ENCODE measurements around the gene LRRC71.

The LRRC71 gene

DNA sequence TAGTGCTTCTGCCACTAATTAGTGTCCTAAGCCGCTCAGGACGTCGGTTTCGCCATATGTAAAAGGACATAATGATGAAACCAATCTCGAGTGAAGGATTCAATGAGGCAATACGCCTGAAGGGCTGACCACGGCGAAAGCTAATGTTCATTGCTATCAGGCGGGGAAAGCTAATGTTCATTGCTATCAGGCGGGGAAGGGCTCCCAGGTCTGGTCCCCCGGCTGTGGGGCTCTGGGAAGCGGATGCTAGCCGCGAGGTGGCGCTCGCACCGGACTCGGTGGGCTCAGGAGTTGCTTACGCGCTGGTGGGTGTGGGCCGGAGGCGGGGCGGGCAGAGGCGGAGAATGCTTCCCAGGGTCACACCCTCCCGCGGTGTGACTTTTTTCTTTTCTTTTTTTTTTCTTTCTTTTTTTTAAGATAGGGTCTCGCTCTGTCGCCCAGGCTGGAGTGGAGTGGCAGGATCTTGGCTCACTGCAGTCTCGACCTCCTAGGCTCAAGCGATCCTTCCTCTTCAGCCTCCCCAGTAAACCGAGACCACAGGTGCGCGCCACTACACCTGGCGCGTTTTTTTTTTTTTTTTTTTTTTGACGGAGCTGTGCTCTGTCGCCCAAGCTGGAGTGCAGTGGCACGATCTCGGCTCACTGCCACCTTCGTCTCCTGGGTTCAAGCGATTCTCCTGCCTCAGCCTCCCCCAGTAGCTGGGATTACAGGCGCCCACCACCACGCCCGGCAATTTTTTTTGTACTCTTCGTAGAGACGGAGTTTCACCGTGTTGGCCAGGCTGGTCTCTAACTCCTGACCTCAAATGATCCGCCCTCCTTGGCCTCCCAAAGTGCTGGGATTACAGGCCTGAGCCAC lies 28.0 kb upstream of the LRRC71 start:
- DNase-seq (ENCODE audit: low read depth in 2 of 2): peak; percentile 61 to 64

DNA sequence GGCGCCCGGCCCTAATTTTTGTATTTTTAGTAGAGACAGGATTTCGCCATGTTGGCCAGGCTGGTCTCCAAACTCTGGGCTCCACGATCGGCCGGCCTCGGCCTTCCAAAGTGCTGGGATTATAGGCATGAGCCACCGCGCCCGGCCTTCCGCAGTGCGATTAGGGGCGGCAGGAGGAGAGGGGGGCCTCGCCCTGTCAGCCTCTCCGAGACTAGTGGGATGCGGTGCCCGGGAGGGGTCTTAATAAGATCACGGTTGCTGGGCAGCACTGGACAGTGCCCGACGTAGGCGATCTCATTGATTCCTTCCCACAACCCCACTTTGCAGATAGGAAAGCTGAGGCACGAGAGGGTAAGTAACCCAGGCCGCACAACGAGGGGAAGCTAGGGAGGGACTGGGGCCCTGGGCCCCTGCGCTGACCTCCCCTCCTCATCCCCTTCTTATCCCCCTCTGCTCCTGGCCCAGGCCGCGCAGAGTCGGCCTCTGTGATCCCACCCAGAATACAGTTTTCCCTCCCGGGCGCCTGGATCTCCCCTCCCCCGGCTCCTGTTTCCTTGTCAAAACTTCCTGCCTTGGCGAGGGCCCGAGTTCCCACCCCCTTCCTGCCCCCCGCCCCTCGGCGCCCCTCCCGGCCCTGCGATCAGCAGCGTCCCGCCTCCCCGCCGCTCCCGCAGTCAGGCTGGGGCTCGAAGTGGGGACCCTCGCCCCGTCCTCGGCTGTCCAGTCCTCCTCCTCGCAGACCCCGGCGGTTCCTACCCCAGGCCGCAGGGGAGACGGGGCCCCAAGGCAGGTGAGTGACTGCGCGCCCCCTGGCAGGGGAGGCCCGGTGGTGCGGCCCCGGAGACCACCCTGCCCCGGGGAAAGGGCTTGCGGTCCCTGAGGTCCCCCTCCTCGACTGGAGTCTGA lies 27.1 kb upstream of the LRRC71 start, which contains the start of gene PEAR1:
PEAR1 (plus strand) TSS at position 671 of the 906 bp plus-strand sequence. CDS start 10,209 bp downstream, outside the sequence.
- DNase-seq (ENCODE audit: low read depth in 2 of 2): no peak

DNA sequence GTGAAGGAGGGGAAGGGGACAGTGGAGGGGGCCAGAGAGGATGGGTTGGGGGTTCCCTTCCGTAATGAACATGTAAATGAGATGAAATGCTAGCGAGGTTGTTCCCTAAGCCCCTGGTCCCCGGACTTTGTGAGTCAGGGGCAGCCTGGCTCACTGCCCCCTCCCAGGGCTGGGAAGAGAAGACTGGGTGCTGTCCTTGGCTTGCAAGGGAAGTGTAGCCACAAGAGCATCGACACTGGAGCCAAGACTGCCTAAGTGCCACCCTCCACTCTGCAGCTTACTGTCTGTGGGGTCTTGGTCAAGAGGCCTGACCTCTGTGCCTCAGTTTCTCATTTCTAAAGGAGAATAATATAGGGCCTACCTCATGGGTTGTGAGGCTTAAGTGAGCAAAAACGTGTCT lies 26.4 kb upstream of the LRRC71 start:
- DNase-seq (ENCODE audit: low read depth in 2 of 2): no peak

DNA sequence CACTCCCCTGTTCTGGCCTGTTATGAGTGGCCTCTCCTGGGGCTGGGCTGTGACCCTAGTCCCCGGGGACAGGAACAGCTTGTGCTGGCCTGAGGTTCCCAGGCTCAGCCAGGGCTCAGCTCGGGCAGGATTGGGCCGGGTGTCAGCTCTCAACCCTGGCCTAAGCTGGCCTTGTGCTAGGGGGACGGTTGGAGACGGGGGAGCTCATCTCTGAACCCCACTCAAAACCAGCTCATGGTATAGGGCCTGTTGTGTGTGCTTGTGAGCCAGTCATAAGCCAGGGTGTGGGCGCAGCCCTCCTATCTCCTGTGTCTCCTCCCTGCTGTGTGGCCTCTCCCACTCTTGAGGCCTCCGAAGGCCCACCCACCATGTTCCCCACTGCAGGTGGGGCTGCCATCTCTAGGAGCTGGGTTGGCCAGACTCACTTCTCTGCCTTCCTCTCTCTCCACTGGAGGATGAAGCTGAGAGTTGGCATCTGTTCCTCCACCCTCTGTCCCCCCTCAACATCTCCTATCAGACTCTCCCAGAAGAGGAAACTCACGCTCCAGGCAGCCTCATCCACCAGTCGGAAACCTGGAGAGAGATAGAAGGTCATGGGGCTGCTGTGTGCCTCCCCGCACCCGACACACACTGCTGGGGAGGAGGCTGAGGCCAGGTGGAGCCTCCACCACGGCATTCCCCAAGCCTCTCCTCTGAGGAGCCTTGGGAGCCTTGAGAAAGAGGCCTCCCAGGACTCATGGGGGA lies 25.5 kb upstream of the LRRC71 start:
- DNase-seq (ENCODE audit: low read depth in 2 of 2): no peak

DNA sequence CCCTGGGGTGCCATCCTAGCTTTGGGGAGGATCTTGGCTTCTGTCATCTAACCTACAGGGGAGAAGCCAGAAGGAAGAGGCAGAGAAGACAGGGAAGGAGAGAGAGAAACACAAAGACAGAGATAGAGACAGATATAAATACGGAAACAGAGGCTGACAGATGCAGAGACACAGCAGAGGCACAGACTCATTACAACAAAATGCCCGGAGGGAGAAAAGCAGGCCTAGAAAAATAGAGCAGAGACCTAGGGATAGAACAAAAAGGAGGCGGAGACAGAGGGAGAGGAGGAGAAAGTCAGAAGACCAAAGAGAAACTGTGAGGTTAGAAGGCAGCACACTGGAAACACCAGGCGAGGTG lies 25.0 kb upstream of the LRRC71 start:
- DNase-seq (ENCODE audit: low read depth in 2 of 2): no peak

DNA sequence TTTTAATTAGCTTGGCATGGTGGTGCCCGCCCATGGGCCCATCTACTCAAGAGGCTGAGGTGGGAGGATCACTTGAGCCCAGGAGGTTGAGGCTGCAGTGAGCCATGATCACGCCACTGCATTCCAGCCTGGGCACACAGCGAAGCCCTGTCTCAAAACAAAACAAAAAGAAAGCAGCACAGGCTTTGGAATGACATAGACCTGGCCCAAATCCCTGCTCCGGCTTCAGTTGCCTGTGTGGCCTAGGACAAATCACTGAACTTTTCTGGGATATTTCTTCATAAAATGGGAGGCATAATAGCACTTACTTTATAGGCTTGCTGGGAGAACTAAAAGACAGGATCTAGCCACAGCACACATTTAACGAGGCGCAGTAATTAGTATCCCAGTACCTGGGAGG lies 24.5 kb upstream of the LRRC71 start:
- DNase-seq (ENCODE audit: low read depth in 2 of 2): no peak

DNA sequence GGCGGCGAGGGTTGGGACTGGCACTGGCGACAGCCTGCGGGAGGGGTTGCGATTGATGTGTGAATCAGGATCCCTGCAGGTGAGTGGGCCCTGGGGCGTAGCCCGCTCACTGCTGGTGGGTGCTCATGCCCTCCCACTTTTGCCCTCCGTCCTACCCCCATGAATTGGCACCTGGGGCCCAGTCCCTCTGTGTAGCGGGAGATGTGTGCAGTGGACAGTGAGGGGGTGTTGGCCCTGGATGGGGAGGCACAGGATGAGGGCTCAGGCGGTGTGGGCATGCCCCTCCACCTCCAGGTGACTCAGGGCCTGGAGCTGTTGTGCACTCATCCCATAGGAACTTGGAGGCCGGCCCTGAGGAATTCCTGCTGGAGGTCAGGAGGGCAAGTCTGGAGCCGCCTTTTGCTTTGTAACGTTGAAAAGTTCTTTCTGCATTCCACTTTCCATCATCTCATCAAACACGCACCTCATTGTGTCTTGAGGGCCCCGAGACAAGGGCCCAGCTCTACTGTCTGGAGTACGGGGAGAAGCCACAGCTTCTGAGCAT lies 23.9 kb upstream of the LRRC71 start:
- DNase-seq (ENCODE audit: low read depth in 2 of 2): peak; percentile 67 to 70

DNA sequence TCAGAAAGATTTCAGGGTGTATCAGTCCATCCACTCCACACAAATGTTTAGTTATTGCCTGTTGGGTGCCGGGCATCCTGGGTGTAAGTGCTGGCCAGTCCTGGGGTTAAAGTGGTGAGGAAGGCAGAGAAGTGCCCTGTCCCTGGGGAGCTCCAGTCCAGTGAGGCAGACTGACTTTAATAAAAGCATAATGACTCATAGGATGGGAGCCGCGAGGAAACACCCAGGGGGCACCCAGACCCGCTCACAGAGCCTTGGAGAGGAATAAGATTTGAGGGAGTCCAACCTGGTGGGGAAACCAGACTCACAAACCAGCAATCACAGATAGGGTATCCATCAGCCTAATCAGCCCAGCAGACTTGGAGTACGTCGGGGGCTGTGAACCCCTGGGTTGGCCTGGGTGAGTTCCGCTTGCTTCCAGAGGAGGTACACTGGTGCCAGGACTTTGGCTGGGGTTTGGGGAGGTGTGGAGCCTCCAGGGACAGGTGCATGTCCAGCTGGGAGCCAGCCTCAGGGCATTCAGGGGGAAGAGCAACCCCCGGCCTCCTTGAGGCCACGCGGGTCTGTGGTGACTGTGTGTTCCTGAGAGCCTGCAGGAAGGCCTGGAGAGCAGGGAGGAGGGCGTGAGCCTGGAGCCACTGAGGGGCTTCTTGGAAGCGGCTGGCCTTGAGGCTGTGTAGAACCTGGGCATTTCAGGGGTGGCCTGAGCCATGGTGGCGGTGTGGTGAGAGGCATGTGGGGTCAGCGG lies 23.2 kb upstream of the LRRC71 start:
- no peak for DNase-seq (ENCODE audit: low read depth in 2 of 2)

DNA sequence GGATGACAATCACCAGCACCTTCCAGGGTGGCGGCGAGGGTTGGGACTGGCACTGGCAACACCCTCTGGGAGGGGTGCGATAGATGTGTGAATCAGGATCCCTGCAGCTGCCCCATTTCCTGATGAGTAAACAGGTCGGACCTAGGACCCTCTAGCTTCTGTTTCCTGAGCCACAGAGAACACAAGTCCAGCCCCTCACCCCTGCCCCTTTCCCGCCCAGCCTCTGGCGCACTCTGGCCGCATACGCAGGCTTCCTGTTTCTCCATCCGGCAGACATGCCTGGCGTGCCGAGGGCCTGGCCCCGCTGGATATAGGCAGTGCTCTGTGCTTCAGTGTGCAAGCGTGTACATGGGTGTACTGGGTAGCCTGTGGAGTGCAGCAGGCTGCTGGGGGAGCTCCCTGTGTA lies 22.3 kb upstream of the LRRC71 start:
- no peak for DNase-seq (ENCODE audit: low read depth in 2 of 2)

DNA sequence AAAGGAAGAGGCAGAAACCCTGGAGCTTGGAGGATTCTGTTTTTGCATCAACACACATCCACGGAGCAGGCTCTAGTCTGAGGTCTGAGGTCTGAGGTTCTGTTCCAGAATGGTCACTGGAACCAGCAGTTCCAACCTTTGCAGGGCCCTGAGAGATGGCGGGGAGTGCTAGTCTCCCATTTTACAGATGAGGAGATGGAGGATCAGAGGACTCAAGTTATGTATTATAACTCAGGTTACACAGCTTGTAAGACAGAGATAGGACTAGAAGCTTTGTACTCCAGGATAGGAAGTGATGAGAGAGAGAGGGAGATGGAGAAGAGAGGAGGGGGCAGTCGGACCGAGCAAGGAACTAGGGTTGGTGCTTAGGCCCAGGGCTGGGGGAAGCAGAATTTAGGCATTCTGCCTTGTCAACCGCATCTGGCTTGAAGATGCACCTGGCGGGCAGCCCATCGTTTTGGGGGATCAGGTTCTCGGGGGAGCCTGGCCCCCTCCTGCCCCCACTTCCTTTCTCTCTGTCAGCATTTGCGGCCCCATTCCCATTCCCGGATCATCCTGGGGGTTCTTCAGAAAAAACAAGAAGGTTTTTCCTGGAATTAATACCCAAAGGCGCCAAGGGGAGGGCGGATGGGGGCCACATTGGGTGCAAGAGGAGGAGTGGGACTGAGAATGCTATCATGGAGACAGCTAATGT lies 21.3 kb upstream of the LRRC71 start:
- no peak for DNase-seq (ENCODE audit: low read depth in 2 of 2)

DNA sequence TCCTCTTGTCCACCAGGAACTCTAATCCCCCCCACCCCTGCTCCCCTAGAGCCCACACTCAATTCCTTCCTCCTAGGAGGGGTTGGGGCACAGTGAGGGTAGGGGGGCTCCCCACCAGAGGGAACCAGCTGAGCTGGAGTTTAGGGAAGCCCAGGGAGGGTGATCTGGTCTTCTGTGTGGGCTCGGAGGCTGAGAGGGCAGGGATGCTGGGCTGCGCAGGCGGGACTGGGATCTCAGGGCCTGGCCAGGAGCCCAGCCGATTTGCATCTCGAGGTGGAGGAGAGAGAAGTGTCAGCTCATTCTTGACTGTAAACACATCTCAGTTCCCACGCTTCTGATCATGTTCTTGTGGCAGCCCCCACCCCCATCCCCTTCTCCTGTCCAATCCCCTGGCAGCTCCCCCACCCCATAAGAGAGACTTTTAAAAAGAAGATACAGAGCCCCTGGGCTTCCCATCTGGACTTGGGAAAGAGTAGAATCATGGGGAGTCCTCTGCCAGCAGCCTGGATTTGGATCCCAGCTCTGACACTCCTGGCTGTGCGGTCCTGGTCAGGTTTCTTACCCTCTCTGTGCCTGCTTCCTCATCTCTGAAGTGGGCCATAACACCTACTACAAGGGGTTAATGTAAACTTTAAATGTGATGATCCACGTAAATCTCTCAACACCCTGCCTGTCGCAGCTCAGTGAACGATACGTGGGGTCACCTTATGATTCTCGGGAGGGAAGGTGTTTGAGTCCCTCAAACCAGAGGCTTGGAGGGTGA lies 20.3 kb upstream of the LRRC71 start:
- peak; percentile 42 to 45 for DNase-seq (ENCODE audit: low read depth in 2 of 2)

DNA sequence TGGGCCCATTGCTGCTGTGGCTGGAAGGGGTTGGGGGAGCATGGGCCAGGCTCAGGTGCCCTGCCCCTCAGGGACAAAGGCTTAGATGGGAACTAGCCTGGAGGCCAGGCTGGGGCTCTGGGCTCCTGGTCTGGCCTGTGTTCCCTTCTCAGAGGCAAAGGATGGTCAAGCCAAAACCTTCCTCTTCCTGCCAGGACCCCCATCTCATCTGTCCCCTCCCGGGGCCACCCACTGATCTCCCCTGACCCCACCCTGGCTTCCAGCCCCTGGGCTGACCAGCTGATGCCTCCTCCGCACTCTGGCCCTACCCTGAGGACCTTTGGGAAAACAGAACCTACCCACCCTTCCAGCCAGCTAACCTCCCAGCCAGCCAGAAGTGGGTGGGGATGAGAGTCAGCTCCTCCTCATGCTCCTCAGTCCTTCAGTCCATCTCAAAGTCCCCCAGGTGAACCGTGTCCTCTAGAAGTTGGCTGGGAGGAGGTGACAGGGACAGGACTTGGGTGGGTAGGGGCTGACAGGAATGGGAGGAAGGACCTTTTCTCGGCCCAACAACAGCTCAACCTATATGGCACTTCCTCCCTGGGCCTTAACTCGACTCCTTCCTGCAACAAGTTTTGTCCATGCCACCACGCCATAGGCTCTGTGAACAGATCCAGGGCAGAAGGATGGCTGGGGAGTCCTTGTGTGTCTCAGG lies 19.4 kb upstream of the LRRC71 start:
- no peak for DNase-seq (ENCODE audit: low read depth in 2 of 2)

DNA sequence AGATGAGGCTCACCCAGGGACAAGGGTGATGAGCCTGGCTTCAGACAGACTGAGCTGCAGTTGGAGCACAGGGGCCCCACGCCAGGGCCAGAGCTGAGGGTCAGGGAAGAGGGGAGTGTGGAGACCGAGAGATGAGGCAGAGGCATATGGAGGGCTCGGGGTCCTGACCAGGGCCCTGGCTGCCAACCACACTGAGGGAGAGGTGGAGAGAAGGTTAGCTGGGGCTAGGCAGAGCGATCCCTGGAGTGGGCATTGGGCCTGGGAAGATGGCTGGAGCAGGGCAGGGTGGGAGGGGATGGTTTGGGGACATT lies 18.9 kb upstream of the LRRC71 start:
- DNase-seq (ENCODE audit: low read depth in 2 of 2): no peak

DNA sequence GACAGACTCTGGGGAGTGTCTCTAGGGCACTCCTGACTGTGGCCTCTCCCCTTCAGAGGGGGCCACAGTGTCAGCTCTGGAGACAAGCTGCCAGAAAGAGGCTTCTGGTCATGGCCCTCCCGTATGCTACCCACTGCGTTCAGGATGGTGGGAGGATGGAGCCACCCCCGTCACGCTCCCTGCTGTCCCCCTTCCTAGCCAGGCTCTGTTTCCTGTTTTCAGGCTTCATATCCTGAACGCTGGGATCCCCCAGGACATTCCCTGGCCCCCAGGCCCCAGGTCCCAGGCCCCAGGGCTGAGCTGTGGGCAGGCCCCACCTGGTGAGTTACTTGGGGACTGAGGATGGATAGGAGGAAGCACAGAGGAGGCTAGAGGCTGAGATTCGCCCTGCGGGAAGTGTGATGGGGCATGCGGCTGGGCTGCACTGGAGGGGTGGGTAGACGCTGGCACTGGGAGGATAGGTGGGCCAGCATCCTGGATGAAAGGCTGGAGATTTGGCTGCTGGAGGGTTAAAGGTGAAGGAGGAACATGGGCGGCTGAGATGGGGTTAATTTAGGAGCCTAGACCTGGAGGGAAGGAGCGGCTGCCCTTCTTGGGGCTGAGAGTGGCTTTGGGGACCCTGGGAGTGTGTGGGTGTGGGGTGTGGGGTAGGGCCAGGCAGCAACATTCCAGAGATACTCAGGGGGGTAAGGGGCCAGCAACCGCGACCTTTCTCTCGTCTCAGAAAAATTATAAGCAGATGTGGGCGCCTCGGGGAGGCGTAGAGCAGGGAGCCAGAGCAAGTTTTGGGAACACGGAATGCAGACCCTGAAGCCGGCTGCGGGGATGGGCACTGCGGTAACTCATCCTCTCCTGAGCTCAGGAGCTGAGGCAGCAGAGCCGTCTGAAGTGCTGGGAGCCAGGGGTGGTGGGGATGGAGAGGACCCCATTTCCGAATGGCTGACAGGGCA lies 18.2 kb upstream of the LRRC71 start:
- peak; percentile 45 to 50 for DNase-seq (ENCODE audit: low read depth in 2 of 2)

DNA sequence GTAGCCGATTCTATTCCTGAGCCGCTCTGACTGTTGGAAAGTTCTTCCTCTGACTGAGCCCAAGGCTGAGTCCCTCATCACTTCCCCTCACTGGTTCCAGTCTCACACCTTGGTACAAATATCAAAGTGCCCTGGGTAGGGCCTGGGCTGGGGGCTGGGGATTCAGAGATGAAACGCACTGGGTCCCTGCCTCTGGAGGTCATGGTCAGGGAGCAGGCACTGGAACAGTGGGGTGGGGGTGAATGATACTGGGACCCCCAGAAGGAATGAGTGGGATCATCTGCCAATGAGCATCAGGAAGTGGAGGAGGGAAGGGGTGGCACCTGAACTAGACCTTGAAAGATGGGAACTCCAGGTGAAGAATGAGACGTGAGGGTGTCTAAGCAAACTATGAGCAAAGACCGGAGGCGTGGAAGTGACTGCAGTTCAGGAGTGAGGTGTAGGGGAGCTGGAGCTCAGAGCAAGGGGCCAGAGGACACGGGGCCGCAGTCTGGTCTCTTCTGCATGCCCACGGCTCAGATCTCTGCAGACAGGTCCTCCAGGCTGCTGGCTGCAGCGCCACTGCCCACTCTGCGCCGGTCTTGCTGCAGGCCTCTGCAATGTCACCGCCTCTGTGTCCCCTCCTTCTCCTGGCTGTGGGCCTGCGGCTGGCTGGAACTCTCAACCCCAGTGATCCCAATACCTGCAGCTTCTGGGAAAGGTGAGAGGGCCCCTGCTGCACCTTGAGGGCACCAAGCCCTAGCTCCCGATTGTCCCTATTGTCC lies 16.9 kb upstream of the LRRC71 start:
- no peak for DNase-seq (ENCODE audit: low read depth in 2 of 2)

DNA sequence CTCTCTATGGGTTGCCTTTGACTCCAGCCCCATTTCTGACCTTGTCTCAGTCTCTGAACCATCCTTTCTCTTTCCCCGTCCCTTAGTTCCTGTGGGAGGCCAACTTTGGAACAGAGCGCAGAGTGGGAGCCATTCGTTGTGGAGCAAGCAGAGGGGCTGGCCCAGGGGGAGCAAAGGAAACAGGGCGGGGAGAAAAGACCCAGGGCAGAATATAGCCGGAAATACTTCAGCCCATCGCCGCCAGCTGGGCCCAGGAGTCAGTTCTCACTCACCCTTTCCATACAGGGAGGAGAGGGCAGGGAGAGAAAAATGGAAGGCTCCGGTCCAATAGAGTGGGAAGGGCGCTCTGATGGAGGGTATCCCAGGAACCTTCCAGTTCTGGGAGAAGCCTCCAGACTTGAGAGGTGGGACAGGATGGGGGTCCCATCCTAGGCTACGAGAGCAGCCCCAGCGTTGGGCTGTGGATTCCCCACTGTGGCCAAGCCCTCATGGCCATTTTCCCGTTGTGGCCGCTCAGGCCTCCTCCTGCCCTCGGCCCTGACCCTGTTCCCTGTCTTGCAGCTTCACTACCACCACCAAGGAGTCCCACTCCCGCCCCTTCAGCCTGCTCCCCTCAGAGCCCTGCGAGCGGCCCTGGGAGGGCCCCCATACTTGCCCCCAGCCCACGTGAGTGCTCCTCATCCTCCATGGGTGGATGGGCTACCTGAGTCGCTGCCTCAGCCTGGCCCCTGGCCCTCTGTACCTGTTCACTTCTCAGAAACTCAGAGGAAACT lies 16.1 kb upstream of the LRRC71 start:
- no peak for DNase-seq (ENCODE audit: low read depth in 2 of 2)

DNA sequence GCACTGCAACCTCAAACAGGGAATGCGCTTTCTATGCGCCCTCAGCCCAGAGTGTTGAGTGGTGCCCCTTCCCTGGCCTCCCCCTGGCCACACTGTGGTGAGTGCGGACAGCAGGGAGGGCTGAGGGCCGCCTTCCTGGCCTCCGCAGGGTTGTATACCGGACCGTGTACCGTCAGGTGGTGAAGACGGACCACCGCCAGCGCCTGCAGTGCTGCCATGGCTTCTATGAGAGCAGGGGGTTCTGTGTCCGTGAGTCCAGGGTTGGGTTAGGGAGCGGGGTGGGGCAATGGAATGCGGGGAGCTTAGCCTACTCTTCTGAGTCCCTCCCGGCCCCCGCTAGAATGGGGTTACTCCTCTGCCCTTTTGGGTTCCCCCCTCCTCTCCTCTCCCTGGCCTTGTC lies 15.3 kb upstream of the LRRC71 start:
- no peak for DNase-seq (ENCODE audit: low read depth in 2 of 2)

All from fibroblast of skin of left biceps (primary cell).